ENCODE data around the gene WFDC1.

DNA sequence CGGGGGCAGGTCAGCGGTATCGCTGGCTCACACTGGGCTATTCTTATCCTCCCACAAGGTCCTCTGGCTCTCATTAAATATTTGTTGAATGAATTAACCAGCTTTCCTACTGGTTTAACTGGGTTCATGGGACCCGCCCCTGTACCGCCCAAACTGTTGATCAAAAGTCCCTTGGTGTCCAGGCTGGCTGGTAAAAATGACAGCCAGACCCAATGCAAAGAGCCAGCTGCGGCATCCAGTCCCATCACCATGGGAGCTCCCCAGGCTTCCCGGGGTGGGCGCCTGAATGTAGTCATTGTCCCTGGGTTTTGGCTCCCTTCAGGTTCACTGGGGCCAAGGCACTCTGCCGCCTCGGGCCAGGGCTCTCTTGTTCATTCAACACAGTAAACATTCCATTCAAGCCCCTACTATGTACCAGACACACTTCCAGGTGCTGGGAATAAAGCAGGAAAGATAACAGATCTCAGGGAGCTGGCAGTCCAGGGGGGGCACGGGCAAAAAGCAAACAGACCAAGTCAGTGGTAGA, 62.0 kb downstream of the WFDC1 start:
- TF ChIP-seq, protein P1, sequence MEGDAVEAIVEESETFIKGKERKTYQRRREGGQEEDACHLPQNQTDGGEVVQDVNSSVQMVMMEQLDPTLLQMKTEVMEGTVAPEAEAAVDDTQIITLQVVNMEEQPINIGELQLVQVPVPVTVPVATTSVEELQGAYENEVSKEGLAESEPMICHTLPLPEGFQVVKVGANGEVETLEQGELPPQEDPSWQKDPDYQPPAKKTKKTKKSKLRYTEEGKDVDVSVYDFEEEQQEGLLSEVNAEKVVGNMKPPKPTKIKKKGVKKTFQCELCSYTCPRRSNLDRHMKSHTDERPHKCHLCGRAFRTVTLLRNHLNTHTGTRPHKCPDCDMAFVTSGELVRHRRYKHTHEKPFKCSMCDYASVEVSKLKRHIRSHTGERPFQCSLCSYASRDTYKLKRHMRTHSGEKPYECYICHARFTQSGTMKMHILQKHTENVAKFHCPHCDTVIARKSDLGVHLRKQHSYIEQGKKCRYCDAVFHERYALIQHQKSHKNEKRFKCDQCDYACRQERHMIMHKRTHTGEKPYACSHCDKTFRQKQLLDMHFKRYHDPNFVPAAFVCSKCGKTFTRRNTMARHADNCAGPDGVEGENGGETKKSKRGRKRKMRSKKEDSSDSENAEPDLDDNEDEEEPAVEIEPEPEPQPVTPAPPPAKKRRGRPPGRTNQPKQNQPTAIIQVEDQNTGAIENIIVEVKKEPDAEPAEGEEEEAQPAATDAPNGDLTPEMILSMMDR (IDR thresholded peaks at IDR 0.05), result no peak
- TF ChIP-seq NFIC (IDR thresholded peaks at IDR 0.05; ENCODE audit: borderline replicate concordance) (no peak), SMC3 (IDR thresholded peaks at IDR 0.05; ENCODE audit: low read depth, low read length) (no peak), EP300 (IDR thresholded peaks at IDR 0.05; ENCODE audit: borderline replicate concordance in 1 of 2, low read depth in 1 of 2, low read length in 1 of 2) (no peak), RCOR1 (IDR thresholded peaks at IDR 0.05; ENCODE audit: low read length) (no peak), RFX5 (IDR thresholded peaks at IDR 0.05; ENCODE audit: low read length) (no peak)
- TF ChIP-seq, protein P2, sequence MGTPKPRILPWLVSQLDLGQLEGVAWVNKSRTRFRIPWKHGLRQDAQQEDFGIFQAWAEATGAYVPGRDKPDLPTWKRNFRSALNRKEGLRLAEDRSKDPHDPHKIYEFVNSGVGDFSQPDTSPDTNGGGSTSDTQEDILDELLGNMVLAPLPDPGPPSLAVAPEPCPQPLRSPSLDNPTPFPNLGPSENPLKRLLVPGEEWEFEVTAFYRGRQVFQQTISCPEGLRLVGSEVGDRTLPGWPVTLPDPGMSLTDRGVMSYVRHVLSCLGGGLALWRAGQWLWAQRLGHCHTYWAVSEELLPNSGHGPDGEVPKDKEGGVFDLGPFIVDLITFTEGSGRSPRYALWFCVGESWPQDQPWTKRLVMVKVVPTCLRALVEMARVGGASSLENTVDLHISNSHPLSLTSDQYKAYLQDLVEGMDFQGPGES (IDR thresholded peaks at IDR 0.05; ENCODE audit: low read depth, low read length), result no peak
- TF ChIP-seq, protein P3, sequence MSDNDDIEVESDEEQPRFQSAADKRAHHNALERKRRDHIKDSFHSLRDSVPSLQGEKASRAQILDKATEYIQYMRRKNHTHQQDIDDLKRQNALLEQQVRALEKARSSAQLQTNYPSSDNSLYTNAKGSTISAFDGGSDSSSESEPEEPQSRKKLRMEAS (IDR thresholded peaks at IDR 0.05; ENCODE audit: low read depth), result no peak
